ENCODE data around the gene XCR1. TPM values are rescaled to one million over a fixed set of nuclear protein-coding genes. Genes with fewer than 3 reads are reported as not detected.
"Not testable (repeated sequence)": the region's sequence is repeated elsewhere in the genome, so short reads cannot be mapped to it uniquely, and the experiment has no call there.

The XCR1 gene
- total RNA-seq, 1 donor: 1.0 TPM

GRCh38 chr3:46057716-46058115 lies 30.4 kb upstream of the XCR1 start:
- no peaks in the 10 kb centered on the region for H3K27me3 ChIP-seq (ENCODE audit: insufficient read depth, low read length)
- peaks cover 50% of the 10 kb centered on the region for H3K4me1 ChIP-seq (ENCODE audit: insufficient read depth, low read length)
- H3K4me3 ChIP-seq (ENCODE audit: low read length): no peak overlapping the region
- H3K9me3 ChIP-seq (ENCODE audit: low read depth, low read length): no peaks in the 10 kb centered on the region

GRCh38 chr3:46056686-46057085 lies 29.4 kb upstream of the XCR1 start:
- H3K9me3 ChIP-seq (ENCODE audit: low read depth, low read length): no peaks in the 10 kb centered on the region
- H3K4me1 ChIP-seq (ENCODE audit: insufficient read depth, low read length): peaks cover 40% of the 10 kb centered on the region
- H3K4me3 ChIP-seq (ENCODE audit: low read length): no peak overlapping the region
- H3K27me3 ChIP-seq (ENCODE audit: insufficient read depth, low read length): no peaks in the 10 kb centered on the region

- not testable (repeated sequence) for H3K4me3 ChIP-seq (ENCODE audit: low read length); H3K27me3 ChIP-seq (ENCODE audit: insufficient read depth, low read length); H3K9me3 ChIP-seq (ENCODE audit: low read depth, low read length)
- peaks cover 19% of the 10 kb centered on the region for H3K4me1 ChIP-seq (ENCODE audit: insufficient read depth, low read length)
Measured at GRCh38 chr3:46053761-46054515, 26.7 kb upstream of the XCR1 start.

- not testable (repeated sequence) for H3K27me3 ChIP-seq (ENCODE audit: insufficient read depth, low read length); H3K9me3 ChIP-seq (ENCODE audit: low read depth, low read length); H3K4me3 ChIP-seq (ENCODE audit: low read length)
- peaks cover 12% of the 10 kb centered on the region for H3K4me1 ChIP-seq (ENCODE audit: insufficient read depth, low read length)
Measured at GRCh38 chr3:46053265-46053664, 26.0 kb upstream of the XCR1 start.

- no peak overlapping the region for H3K4me3 ChIP-seq (ENCODE audit: low read length)
- H3K4me1 ChIP-seq (ENCODE audit: insufficient read depth, low read length): peaks cover 6% of the 10 kb centered on the region
- no peaks in the 10 kb centered on the region for H3K9me3 ChIP-seq (ENCODE audit: low read depth, low read length)
Measured at GRCh38 chr3:46052531-46052930, 25.2 kb upstream of the XCR1 start.

GRCh38 chr3:46049093-46049492 lies 21.8 kb upstream of the XCR1 start:
- Histone ChIP-seq H3K9me3 (ENCODE audit: low read depth, low read length) (no peaks in the 10 kb centered on the region), H3K4me1 (ENCODE audit: insufficient read depth, low read length) (peaks cover 4% of the 10 kb centered on the region), H3K27me3 (ENCODE audit: insufficient read depth, low read length) (no peaks in the 10 kb centered on the region), H3K4me3 (ENCODE audit: low read length) (no peak overlapping the region)

More at GRCh38 chr3:46052531-46052930, 25.2 kb upstream of the XCR1 start:
- no peaks in the 10 kb centered on the region for H3K27me3 ChIP-seq (ENCODE audit: insufficient read depth, low read length)

GRCh38 chr3:46046231-46046630 lies 18.9 kb upstream of the XCR1 start:
- not testable (repeated sequence) for H3K4me1 ChIP-seq (ENCODE audit: insufficient read depth, low read length)

GRCh38 chr3:46038916-46039315 lies 11.6 kb upstream of the XCR1 start:
- Histone ChIP-seq H3K4me1 (ENCODE audit: insufficient read depth, low read length) (no peaks in the 10 kb centered on the region), H3K4me3 (ENCODE audit: low read length) (no peak overlapping the region), H3K27me3 (ENCODE audit: insufficient read depth, low read length) (no peaks in the 10 kb centered on the region), H3K9me3 (ENCODE audit: low read depth, low read length) (no peaks in the 10 kb centered on the region)

More at GRCh38 chr3:46046231-46046630, 18.9 kb upstream of the XCR1 start:
- H3K27me3 ChIP-seq (ENCODE audit: insufficient read depth, low read length); H3K9me3 ChIP-seq (ENCODE audit: low read depth, low read length); H3K4me3 ChIP-seq (ENCODE audit: low read length): not testable (repeated sequence)

- not testable (repeated sequence) for H3K4me3 ChIP-seq (ENCODE audit: low read length); H3K4me1 ChIP-seq (ENCODE audit: insufficient read depth, low read length); H3K9me3 ChIP-seq (ENCODE audit: low read depth, low read length); H3K27me3 ChIP-seq (ENCODE audit: insufficient read depth, low read length)
Measured at GRCh38 chr3:46038071-46038470, 10.8 kb upstream of the XCR1 start.

- Histone ChIP-seq H3K9me3 (ENCODE audit: low read depth, low read length) (no peaks in the 10 kb centered on the region), H3K4me3 (ENCODE audit: low read length) (no peak overlapping the region), H3K27me3 (ENCODE audit: insufficient read depth, low read length) (no peaks in the 10 kb centered on the region), H3K4me1 (ENCODE audit: insufficient read depth, low read length) (no peaks in the 10 kb centered on the region)
Measured at GRCh38 chr3:46036191-46036590, 8.9 kb upstream of the XCR1 start.

- Histone ChIP-seq H3K27me3 (ENCODE audit: insufficient read depth, low read length) (no peaks in the 10 kb centered on the region), H3K4me3 (ENCODE audit: low read length) (no peak overlapping the region), H3K9me3 (ENCODE audit: low read depth, low read length) (peaks cover 8% of the 10 kb centered on the region), H3K4me1 (ENCODE audit: insufficient read depth, low read length) (peaks cover 6% of the 10 kb centered on the region)
Measured at GRCh38 chr3:46031747-46032146, 4.5 kb upstream of the XCR1 start.

- peaks cover 6% of the 10 kb centered on the region for H3K4me1 ChIP-seq (ENCODE audit: insufficient read depth, low read length)
- H3K9me3 ChIP-seq (ENCODE audit: low read depth, low read length): peaks cover 8% of the 10 kb centered on the region
- no peaks in the 10 kb centered on the region for H3K27me3 ChIP-seq (ENCODE audit: insufficient read depth, low read length)
- H3K4me3 ChIP-seq (ENCODE audit: low read length): no peak overlapping the region
Measured at GRCh38 chr3:46031269-46031668, 4.0 kb upstream of the XCR1 start.

GRCh38 chr3:46030626-46031025 lies 3.3 kb upstream of the XCR1 start:
- no peak overlapping the region for H3K4me3 ChIP-seq (ENCODE audit: low read length)
- H3K9me3 ChIP-seq (ENCODE audit: low read depth, low read length): peaks cover 8% of the 10 kb centered on the region
- peaks cover 6% of the 10 kb centered on the region for H3K4me1 ChIP-seq (ENCODE audit: insufficient read depth, low read length)
- H3K27me3 ChIP-seq (ENCODE audit: insufficient read depth, low read length): no peaks in the 10 kb centered on the region

- peaks cover 8% of the 10 kb centered on the region for H3K9me3 ChIP-seq (ENCODE audit: low read depth, low read length)
- no peak overlapping the region for H3K4me3 ChIP-seq (ENCODE audit: low read length)
- no peaks in the 10 kb centered on the region for H3K27me3 ChIP-seq (ENCODE audit: insufficient read depth, low read length)
- H3K4me1 ChIP-seq (ENCODE audit: insufficient read depth, low read length): peaks cover 6% of the 10 kb centered on the region
Measured at GRCh38 chr3:46029953-46030543, 2.8 kb upstream of the XCR1 start.

- peaks cover 6% of the 10 kb centered on the region for H3K4me1 ChIP-seq (ENCODE audit: insufficient read depth, low read length)
- H3K4me3 ChIP-seq (ENCODE audit: low read length): no peak overlapping the region
- peaks cover 8% of the 10 kb centered on the region for H3K9me3 ChIP-seq (ENCODE audit: low read depth, low read length)
- H3K27me3 ChIP-seq (ENCODE audit: insufficient read depth, low read length): no peaks in the 10 kb centered on the region
Measured at GRCh38 chr3:46027736-46028397, 584 bp upstream of the XCR1 start.
